Activated CD8-positive, alpha-beta memory T cell treated with anti-CD3 and anti-CD28 coated beads, Interleukin-2, amount 10 ng/mL, durations not matched to agents 7 days and 5 days (primary cell): ENCODE measurements around the gene GALNT14. TPM values are rescaled to one million over a fixed set of nuclear protein-coding genes. Genes with fewer than 3 reads are reported as not detected.

Source experiments
- ATAC-seq: fragments of 150-1000 bp; cut with Tn5 transposase; one replicate; pipeline ENCODE4 v1.10.0; 2021; ENCODE audit warnings: moderate library complexity
- CTCF ChIA-PET: fragments of 350-600 bp; sonication (Branson Sonifier 250); formaldehyde crosslinking; loops from one replicate; lab custom pipeline; 2021; ENCODE audit warnings: antibody characterized with exemption; lab: Charles Lee
- DNase-seq: peaks from one replicate; pipeline ENCODE4 v3.0.0-alpha.2; 2020
- H3K27ac Mint-ChIP-seq: one replicate; pipeline ENCODE4 v1.8.0; 2021; ENCODE audit warnings: mild to moderate bottlenecking, mixed read lengths
- H3K27me3 Mint-ChIP-seq: one replicate; pipeline ENCODE4 v1.8.0; 2021; ENCODE audit warnings: mixed read lengths
- H3K36me3 Mint-ChIP-seq: one replicate; pipeline ENCODE4 v1.8.0; 2021; ENCODE audit warnings: mild to moderate bottlenecking, mixed read lengths
- H3K4me1 Mint-ChIP-seq: one replicate; pipeline ENCODE4 v1.8.0; 2021; ENCODE audit warnings: mixed read lengths
- H3K4me3 Mint-ChIP-seq: one replicate; pipeline ENCODE4 v1.8.0; 2021; ENCODE audit warnings: mild to moderate bottlenecking, moderate library complexity, mixed read lengths
- H3K9me3 Mint-ChIP-seq: one replicate; pipeline ENCODE4 v1.8.0; 2022; ENCODE audit warnings: low read depth, mixed read lengths
- total RNA-seq, 2 experiments: library from RNA; stranded (reverse); gene quantifications; one replicate each; pipeline ENCODE4 v1.2.3, GENCODE V29; 2021

Gene GALNT14
- total RNA-seq, 2 experiments from 2014 or later = 0.42 TPM; not detected in 1

DNA sequence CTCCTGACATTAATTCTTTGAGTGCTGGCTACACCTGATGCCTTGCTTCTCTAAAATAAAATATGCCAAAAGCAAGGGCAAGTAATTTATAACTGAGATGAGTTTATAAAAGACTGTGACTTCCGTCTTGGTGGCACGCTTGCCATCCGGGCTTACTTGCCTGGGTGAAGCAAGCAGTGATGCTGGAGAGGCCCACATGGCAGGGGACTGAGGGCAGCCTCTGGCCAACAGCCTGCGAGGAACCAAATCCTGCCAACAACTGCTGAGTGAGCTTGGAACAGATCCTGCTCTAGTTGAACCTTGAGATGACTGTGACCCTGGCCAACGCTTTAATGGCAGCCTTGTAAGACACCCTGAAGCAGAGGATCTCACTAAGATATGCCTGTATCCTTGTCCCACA, 234.9 kb downstream of the GALNT14 start:
- H3K36me3 Mint-ChIP-seq = no peaks in the 10 kb centered on the region
- H3K4me1 Mint-ChIP-seq = no peaks in the 10 kb centered on the region
- no peak overlapping the region for H3K27ac Mint-ChIP-seq
- DNase-seq (no peak), ATAC-seq (no peak)
- H3K9me3 Mint-ChIP-seq = no peaks in the 10 kb centered on the region
- peaks cover 2% of the 10 kb centered on the region for H3K27me3 Mint-ChIP-seq
- no peak overlapping the region for H3K4me3 Mint-ChIP-seq
- CTCF ChIA-PET = no interaction called here

DNA sequence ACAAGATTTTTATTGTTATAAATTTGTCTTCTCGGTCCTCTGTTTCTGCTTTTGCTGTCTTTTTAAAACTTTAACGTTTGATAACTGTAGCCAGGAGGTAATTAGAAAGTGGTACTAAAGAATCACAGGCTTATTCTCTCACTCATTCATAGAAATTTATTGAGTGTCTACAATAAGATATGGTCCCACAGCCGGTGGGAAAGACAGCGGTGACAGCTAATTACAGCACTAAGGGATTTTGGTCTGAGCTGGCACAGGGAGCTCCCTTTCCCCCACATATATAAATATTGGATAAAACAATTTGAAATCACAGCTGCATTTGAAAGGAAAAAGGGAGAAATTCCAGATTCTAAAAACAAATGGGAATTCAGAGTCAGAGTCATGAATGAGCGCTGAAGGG, 237.9 kb downstream of the GALNT14 start:
- Mint-ChIP-seq H3K27me3 (peaks cover 2% of the 10 kb centered on the region), H3K9me3 (no peaks in the 10 kb centered on the region), H3K4me1 (no peaks in the 10 kb centered on the region), H3K4me3 (no peak overlapping the region), H3K27ac (no peak overlapping the region), H3K36me3 (no peaks in the 10 kb centered on the region)
- CTCF ChIA-PET = interaction anchor here (1.3 kb wide), 1 partner anchor 433 kb away, joined by 3 read pairs; no protein-coding TSS in a partner anchor
- no peak for DNase-seq
- no peak for ATAC-seq

DNA sequence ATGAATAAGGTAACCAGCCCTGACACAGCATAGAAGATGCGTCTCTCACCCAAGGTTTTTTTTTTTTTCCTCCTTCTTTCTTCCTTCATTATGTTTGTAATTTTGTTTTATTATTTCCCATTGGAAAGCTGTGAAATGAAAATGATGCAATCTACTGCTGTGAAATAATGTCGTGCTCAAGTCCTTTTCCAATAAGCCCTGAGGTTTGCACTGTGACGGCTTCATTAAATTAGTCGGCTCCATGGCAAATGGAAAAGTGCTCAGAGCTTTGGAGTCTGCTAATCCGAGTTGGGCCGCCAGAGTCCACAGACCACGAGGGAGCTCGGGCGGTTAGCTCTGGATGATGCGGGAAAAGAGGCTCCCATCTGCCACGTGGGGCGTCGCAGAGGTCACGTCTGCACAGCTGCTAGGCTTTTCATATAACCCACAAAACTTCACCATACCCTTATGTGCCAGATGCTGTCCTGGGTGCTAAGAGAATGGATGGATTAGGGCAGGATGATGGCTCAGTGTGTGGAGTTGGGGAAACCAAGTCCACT, 238.7 kb downstream of the GALNT14 start:
- no peaks in the 10 kb centered on the region for H3K4me1 Mint-ChIP-seq

DNA sequence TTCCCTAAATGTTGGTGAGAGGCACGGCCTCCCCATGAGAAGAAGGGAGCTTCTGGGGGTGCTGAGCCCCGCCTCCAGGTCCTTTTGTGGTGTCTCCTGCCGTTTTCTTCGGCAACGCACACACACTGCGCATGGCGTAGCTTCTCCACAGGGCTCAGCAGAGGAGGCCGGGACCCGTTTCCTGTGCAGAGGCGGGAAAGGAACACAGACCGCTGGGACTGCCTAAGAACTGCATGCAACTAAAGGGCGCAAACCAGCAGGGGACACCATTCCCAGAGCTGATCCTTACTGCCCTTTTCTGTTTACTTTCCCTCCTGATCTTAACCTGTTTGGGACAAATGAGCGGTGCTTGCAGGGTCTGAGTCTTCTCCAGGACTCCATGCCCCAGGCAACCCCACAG, 240.7 kb downstream of the GALNT14 start:
- H3K4me3 Mint-ChIP-seq = no peak overlapping the region
- H3K27ac Mint-ChIP-seq = no peak overlapping the region
- DNase-seq (no peak), ATAC-seq (no peak)
- H3K36me3 Mint-ChIP-seq = no peaks in the 10 kb centered on the region
- H3K4me1 Mint-ChIP-seq = no peaks in the 10 kb centered on the region
- peaks cover 8% of the 10 kb centered on the region for H3K27me3 Mint-ChIP-seq
- H3K9me3 Mint-ChIP-seq = no peaks in the 10 kb centered on the region
- CTCF ChIA-PET = no interaction called here

More for the DNA sequence above, 238.7 kb downstream of the GALNT14 start:
- ATAC-seq (no peak), DNase-seq (no peak)
- Mint-ChIP-seq H3K27ac (no peak overlapping the region), H3K27me3 (peaks cover 2% of the 10 kb centered on the region), H3K36me3 (no peaks in the 10 kb centered on the region), H3K4me3 (no peak overlapping the region), H3K9me3 (no peaks in the 10 kb centered on the region)
- CTCF ChIA-PET = interaction anchor here (0.7 kb wide), 1 partner anchor 147 kb away, joined by 3 read pairs; no protein-coding TSS in a partner anchor

DNA sequence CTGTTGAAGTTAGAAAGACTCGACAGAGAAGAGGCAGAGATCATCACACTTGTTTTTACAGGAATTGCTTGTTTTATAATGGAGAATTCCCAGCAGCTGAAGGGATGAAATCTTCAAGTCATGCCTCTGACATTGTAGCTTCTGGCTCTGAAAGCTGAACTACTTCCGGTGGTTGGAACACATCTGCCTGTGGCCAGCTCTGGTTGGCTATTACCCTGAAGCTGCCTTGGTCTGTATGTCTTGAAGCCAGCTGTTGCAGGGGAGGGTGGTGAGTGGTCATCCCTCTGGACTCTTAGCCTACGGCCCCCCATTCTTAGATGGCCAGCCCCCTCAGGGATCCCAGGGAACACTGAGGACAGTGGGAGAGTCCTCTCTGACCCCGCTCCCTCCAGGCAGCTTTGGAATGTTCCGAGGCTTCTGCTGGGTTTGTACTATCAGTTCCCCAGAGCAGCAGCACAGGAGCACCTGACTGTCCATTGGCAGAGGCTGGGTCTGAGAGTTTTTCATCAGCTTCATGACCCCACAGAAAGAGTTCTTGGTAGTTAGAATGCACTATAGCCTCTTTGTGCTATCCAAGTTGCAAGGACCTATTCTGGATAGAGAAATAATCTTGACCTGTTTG, 243.6 kb downstream of the GALNT14 start:
- H3K36me3 Mint-ChIP-seq = no peaks in the 10 kb centered on the region
- H3K9me3 Mint-ChIP-seq = no peaks in the 10 kb centered on the region
- no peak for ATAC-seq
- no peaks in the 10 kb centered on the region for H3K4me1 Mint-ChIP-seq
- H3K27ac Mint-ChIP-seq = no peak overlapping the region
- no peak overlapping the region for H3K4me3 Mint-ChIP-seq
- no peak for DNase-seq
- H3K27me3 Mint-ChIP-seq = peaks cover 16% of the 10 kb centered on the region
- CTCF ChIA-PET = no interaction called here

DNA sequence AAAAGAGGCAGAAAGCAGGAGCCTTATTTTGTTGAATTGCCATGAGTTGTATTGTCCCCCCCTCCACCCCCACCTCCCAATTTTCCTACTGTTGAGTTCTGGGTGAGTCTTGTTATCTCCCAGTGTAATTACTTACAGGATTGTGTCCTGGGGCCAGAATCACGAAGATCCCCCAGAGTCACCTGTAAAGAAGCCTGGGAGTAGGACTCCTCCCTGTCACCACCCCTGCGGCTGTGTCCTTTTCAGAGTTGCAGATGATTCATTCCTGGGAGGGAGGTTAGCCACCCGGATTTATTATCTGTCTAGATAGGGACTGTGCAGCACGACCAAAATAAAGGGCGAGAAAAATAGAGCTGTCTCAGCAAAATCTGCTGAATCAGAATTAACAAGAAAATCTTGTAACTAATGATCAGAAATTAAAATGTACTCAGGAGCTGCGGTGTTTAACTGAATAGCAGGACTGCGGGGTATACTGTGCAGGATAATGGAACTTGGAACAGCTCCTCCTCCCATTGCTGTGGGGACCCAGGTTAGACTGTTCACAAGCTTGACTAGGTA, 249.3 kb downstream of the GALNT14 start:
- CTCF ChIA-PET = no interaction called here
- H3K4me1 Mint-ChIP-seq = no peaks in the 10 kb centered on the region
- H3K36me3 Mint-ChIP-seq = no peaks in the 10 kb centered on the region
- H3K4me3 Mint-ChIP-seq = no peak overlapping the region
- no peaks in the 10 kb centered on the region for H3K9me3 Mint-ChIP-seq
- DNase-seq = no peak
- H3K27ac Mint-ChIP-seq = no peak overlapping the region
- no peak for ATAC-seq
- H3K27me3 Mint-ChIP-seq = peaks cover 22% of the 10 kb centered on the region

DNA sequence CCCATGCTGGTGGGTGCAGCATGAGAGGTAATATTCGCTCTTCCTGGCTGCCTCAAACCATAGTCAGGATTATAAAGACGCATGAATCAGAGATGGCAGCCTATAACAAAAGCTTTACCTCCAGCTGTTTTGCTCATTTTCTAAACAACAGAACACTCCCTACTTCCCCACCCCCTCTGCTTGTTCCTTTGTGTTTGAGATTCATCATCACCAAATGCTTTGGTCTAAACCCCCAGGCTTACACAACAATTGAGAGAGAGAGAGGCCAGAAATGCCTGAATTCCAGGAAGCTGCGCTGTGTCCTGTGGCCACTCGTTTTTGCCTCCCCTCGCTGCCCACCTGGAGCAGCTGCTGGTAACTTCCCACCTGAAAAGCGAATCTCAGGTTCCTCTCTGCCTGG, 252.2 kb downstream of the GALNT14 start:
- DNase-seq = no peak
- Mint-ChIP-seq H3K9me3 (no peaks in the 10 kb centered on the region), H3K4me3 (no peak overlapping the region), H3K27me3 (peaks cover 11% of the 10 kb centered on the region), H3K27ac (no peak overlapping the region), H3K4me1 (no peaks in the 10 kb centered on the region), H3K36me3 (no peaks in the 10 kb centered on the region)
- no peak for ATAC-seq
- CTCF ChIA-PET = no interaction called here

DNA sequence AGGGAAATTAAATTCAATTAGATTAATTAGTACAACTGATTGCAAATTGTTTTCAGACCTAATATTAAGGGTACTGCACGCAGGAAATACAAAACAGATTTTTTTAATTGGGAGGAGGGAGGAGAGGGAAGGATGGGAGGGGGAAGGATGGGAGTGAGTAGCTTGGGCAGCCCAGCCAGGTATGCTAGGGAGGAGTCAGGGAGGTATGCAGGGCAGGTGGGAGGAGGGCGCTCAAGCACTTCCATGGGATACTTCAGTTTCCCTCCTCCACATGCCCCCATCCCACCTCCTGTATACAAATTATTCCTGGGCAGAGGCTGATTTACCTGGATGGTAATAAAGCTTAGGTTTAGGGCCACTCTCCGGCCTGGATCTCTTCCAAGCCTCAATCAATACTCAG, 254.4 kb downstream of the GALNT14 start:
- CTCF ChIA-PET = no interaction called here
- no peak overlapping the region for H3K27ac Mint-ChIP-seq
- DNase-seq = no peak
- no peak for ATAC-seq
- no peaks in the 10 kb centered on the region for H3K9me3 Mint-ChIP-seq
- no peak overlapping the region for H3K4me3 Mint-ChIP-seq
- H3K36me3 Mint-ChIP-seq = no peaks in the 10 kb centered on the region
- H3K27me3 Mint-ChIP-seq = peaks cover 13% of the 10 kb centered on the region
- no peaks in the 10 kb centered on the region for H3K4me1 Mint-ChIP-seq

DNA sequence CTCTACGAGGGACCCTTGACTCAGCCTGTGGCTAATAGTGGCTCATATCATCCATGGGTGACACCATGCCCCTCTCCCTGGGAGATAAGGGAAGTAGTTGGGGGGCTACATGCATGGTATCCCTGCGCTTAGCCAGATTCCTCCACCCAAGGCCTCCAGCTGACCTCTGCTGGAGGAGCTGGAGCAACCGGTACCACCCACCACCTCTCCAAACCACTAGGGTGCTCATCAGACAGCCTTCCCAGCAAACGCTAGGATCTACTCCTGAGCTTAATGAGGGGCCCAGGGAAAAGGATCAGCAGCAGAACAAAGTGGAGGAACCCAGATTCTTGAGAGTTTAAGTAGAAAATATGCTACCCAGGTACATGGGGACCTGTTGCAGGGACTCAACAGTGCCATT, 255.1 kb downstream of the GALNT14 start:
- CTCF ChIA-PET = no interaction called here
- H3K27ac Mint-ChIP-seq = no peak overlapping the region
- no peak for ATAC-seq
- peaks cover 17% of the 10 kb centered on the region for H3K27me3 Mint-ChIP-seq
- no peak for DNase-seq
- H3K9me3 Mint-ChIP-seq = no peaks in the 10 kb centered on the region
- no peaks in the 10 kb centered on the region for H3K36me3 Mint-ChIP-seq
- H3K4me3 Mint-ChIP-seq = no peak overlapping the region
- H3K4me1 Mint-ChIP-seq = no peaks in the 10 kb centered on the region

DNA sequence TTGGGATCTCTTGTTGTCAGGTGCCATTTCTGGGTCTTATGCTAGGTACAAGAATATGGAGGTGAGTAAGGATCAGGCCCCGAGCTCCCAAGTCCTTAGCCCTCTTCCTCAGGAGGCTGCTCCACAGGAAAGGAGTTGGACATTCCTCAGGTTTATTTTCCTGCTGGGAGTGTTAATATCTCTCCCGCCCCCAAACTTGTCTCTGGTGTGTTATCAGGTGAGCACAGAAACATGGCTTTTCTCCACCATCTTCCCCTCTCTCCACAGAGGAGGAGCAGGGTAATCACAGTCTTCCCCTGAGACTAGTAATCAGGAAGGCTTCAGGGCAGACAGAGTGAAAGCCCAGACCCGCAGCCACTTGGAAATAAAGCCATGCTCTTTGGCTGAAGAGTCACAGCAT, 257.7 kb downstream of the GALNT14 start:
- no peaks in the 10 kb centered on the region for H3K36me3 Mint-ChIP-seq
- no peak overlapping the region for H3K27ac Mint-ChIP-seq
- H3K4me3 Mint-ChIP-seq = no peak overlapping the region
- no peaks in the 10 kb centered on the region for H3K9me3 Mint-ChIP-seq
- CTCF ChIA-PET = interaction anchor here (0.5 kb wide), 1 partner anchor 167 kb away, joined by 5 read pairs; no protein-coding TSS in a partner anchor
- no peak for DNase-seq
- H3K27me3 Mint-ChIP-seq = peaks cover 29% of the 10 kb centered on the region
- H3K4me1 Mint-ChIP-seq = no peaks in the 10 kb centered on the region
- ATAC-seq = no peak

DNA sequence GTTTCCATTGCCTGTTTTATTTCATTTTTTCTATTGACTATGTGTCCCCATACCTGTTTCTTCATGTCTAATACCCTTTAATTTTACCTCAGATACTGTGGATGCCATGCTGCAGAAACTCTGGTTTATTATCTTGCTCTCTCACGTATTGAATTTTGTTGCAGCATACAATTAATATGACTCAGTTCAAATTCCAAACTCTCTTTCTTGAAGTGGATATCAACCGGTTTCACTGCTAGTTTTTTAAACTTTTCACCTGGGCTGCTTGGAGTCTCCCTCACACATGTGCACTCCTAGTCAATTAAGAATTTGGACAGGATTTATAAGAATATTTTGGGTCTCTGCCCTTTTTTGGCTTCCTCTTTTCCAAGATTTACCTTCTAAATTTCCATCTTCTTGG, 260.4 kb downstream of the GALNT14 start:
- no peaks in the 10 kb centered on the region for H3K4me1 Mint-ChIP-seq
- no peak for DNase-seq
- H3K36me3 Mint-ChIP-seq = no peaks in the 10 kb centered on the region
- no peak overlapping the region for H3K27ac Mint-ChIP-seq
- no peak for ATAC-seq
- peaks cover 48% of the 10 kb centered on the region for H3K27me3 Mint-ChIP-seq
- CTCF ChIA-PET = no interaction called here
- no peak overlapping the region for H3K4me3 Mint-ChIP-seq
- no peaks in the 10 kb centered on the region for H3K9me3 Mint-ChIP-seq

DNA sequence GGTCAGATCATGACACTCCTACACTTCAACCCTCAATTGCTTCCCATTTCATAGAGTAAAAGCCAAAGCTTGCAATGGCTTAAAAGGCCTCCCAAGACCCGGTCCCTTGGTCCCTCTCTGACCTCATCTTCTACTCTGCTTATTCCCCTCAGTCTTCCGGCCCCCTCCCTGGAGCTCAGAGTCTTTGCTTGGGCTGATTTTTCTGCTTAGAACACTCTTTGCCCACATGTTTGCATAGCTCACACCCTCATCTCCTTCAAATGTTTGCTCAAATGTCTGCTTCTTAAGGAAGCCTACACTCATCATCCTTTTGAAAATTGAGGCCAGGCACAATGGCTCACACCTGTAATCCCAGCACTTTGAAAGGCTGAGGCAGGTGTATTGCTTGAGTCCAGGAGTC, 265.4 kb downstream of the GALNT14 start:
- Mint-ChIP-seq H3K4me1 (no peaks in the 10 kb centered on the region), H3K9me3 (no peaks in the 10 kb centered on the region), H3K27ac (no peak overlapping the region), H3K4me3 (no peak overlapping the region), H3K36me3 (no peaks in the 10 kb centered on the region), H3K27me3 (peaks cover 33% of the 10 kb centered on the region)
- ATAC-seq = no peak
- CTCF ChIA-PET = no interaction called here
- no peak for DNase-seq

DNA sequence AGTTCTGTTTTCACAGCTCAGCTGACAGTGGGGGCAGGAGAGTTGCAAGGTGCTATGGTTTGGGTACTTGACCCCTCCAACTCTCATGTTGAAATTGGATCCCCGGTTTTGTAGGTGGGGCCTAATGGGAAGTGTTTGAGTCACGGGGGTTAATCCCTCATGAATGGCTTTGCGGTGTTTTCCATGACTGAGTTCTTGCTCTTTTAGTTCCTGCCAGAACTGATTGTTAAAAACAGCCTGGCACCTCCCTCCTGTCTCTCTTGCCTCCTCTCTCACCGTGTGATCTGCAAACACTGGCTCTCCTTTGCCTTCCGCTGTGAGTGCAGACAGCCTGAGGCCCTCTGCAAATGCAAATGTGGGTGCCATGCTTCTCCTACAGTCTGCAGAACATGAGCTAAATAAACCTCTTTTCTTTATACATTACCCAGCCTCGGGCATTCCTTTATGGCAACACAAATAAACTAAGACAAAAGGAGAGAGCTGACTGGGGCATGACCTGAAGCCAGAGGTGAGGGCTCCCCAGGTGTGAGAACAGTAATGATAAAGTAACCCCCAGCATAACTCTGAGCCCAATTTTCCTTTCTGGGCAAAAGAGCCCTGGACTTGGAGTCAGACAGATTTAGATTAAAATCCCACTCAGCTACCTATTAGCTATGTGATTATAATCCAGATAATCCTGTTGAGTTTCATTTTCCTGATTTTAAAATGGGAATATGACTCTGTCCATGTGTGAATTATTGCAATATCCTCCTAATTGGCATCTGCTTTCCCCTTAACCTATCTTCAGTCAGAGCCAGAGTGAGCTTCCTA, 266.1 kb downstream of the GALNT14 start:
- Mint-ChIP-seq H3K27ac (no peak overlapping the region), H3K4me1 (no peaks in the 10 kb centered on the region), H3K4me3 (no peak overlapping the region), H3K9me3 (no peaks in the 10 kb centered on the region), H3K36me3 (no peaks in the 10 kb centered on the region), H3K27me3 (peaks cover 28% of the 10 kb centered on the region)
- CTCF ChIA-PET = no interaction called here
- DNase-seq (no peak), ATAC-seq (no peak)

DNA sequence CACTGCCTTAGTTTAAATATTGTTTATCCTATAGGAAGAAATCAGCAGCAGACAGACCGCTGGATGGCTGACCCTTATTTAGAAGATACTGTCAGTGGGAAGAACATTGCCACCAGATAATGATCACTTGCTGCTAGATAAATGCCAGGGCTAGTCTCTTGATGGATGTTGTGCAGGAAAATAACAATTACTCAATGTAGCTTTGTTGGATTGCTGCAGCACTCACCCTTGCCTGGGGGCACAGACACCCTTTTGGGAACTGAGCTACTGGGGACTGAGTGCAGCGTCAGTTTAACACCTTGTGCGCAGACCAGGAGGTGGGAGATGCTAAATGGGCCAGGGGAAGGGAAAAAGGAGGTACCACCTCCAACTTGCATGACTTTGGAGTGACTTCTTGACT, 266.8 kb downstream of the GALNT14 start:
- no peak for DNase-seq
- CTCF ChIA-PET = no interaction called here
- H3K27me3 Mint-ChIP-seq = peaks cover 20% of the 10 kb centered on the region
- peaks cover 5% of the 10 kb centered on the region for H3K4me1 Mint-ChIP-seq
- H3K9me3 Mint-ChIP-seq = no peaks in the 10 kb centered on the region
- no peak for ATAC-seq
- no peak overlapping the region for H3K27ac Mint-ChIP-seq
- H3K36me3 Mint-ChIP-seq = no peaks in the 10 kb centered on the region
- H3K4me3 Mint-ChIP-seq = no peak overlapping the region
